Measurements from ENCODE around the gene CDKAL1.

- TF ChIP-seq CTCF (IDR thresholded peaks at IDR 0.05) (no peak), POLR2A (IDR thresholded peaks at IDR 0.05) (no peak)
Observed at GRCh38 chr6:20669571-20670314, 135.5 kb downstream of the CDKAL1 start.
